ENCODE results near the gene ZNF521.
"Not testable (repeated sequence)": the region's sequence is repeated elsewhere in the genome, so short reads cannot be mapped to it uniquely, and the experiment has no call there.

ZNF521 gene

DNA sequence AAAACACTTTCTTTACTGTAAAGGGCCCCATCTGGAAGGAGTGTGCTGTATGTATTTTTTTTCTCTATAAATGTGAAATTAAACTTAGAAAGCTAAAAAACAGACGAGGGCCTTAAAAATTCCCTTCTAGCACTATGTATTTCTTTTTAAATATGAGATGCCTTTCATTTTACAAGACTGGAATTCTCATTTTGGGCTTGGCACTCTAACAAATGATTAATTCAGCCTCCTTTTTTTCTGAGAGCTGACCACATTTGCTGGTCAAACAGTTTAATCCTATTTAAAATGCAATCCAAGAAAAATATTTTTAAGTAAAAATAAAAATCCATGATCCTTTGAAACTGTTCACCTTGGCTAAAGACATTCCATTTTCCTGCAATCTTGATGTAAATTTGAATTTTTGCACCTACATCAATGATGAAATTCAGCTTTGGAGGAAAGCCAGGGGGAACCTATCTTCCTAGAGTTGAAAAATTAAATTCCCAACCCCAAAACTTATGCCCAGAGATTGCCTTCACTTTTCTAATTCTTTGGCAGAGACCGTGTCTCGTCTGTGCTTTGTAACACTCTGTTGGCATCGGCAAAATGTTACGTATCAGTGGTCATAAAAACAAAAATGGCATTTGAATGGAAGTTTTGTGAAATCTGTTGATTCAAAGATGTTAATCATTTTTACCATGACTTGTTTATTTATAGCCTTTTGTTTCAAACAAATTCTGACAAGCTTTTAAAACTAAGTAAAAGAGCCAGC is 284.5 kb downstream of the ZNF521 start:
- DNase-seq = no peak

DNA sequence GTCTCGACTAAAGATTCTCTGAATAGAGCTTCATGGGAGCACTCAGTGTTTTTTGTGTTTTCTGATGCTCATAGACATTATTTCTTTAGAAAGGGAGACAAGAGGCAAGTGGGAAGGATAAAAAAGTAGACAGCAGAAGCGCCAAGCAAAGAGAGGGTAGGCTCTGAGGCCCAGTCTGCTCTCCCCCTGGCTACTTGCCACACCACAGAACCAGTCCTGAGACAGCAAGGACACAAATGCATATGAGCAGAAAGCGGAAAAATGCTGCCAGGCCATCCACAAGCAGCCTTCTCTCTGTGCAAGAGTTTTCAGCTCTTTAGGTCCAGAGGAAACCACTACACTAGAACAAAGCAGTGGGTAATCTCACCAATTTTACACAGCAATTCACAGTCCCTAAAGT is 285.4 kb downstream of the ZNF521 start:
- DNase-seq = no peak

DNA sequence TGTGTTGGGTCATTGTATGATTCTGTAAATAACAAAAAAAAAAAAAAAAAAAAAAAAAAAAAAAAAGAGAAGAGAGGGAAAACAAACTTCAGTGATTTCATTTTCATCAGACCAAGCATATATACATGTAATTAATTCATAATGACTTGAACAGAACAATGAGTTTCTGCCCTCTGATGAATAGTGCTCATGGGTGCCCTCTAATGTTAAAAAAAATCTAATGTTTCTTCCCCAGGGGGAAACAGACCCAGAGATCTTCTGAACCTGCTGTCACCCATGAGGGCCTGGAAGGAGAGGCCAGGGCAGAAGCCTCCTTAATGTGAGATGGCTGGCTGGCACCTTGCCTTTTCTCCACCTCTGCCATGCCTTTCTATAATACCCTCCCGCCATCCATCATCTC is 289.2 kb downstream of the ZNF521 start:
- no peak for DNase-seq

DNA sequence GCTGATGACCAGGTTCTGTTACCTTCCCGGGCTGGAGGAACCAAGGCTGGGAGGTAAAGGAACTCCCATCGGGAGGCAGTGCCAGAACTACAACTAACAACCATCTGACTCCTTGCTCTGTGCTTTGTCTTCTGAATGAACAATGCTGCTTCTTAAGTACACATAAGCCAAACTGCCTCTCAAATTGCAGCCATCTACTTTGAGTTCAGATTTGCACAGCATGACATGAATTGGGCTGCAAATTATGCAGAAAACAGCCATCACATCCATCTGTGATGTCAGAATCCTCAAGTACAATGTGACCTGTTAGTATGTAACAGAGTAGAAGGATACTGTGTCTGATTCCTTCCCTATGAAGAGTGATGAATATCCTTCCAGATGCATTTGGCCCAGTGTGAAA is 290.6 kb downstream of the ZNF521 start:
- no peak for DNase-seq

DNA sequence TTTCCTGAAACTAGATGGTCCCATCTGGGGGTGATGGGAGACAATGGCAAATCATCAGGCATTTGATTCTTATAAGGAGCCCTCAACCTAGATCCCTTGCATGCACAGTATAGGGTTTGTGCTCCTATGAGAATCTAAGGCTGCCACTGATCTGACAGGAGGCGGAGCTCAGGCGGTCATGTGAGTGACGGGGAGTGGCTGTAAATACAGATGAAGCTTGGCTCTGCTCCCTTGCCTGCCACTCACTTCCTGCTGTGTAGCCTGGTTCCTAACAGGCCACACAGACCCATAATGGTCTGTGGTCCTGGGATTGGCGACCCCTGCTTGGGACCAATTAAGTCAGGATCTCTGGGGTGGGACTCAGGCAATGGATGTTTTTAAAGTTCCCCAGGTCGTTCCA is 293.4 kb downstream of the ZNF521 start:
- no peak for DNase-seq

DNA sequence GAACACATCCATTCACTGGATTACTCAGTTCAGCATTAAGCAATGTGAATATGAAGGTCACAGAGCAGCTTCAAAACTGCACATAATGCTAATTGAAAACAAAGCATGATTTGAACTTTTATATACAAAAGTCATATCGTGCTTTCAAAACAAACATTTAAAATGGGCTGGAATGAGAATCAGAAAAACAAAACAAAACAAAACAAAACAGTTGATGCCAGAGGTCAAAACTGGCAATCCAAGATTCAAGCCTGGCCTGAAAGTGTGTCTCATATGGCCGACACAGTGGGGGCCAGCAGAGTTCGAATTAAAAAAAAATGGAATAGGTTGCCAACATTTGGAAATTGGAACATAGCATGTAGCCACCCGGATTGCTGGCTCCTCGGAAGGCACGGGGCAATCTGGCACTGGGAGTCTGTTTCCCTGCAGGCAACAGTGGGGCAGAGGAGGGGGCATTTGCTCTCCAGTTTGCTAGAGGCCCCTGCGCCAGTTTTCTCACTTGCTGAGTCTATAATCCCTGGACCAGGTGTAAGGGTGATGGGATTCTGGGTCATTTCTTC is 294.4 kb downstream of the ZNF521 start:
- DNase-seq = no peak

DNA sequence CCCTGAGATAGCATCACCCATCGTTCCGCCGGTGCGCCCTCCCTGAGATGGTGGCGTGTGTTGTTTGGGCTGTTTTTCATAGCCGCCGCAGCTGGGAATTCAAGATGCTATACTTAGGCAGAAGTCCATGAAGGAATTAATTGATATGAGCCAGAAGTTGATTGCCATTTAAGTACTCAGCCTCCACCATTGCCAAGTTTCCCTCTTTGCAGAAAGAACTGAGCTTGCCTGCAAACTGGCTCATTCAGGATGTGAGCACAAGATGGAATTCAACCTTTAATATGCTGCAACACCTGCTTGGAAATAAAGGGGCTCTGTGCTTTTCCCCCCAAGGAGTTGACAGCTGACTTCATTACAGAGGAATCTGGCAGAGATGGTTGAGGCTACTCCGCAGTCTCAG is 295.5 kb downstream of the ZNF521 start:
- DNase-seq = no peak

DNA sequence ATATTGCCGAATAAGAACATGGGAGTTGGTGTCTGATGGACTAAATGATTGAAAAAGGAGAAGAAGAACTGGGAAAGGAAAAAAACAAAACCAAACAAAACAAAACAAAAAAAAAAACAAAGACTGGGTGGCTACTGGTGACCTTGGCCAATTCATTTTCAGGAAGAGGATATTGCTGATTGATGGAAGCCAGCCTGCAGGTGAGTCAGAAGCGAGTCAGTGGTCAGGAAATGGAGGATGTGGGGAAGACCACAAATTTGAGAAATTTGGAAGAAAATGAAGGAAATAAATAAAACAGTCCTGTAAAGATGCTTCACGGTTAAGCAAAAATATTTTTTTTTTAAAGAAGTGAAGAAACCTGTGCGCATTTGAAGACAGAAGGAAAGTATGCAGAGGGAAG is 296.9 kb downstream of the ZNF521 start:
- DNase-seq = no peak

DNA sequence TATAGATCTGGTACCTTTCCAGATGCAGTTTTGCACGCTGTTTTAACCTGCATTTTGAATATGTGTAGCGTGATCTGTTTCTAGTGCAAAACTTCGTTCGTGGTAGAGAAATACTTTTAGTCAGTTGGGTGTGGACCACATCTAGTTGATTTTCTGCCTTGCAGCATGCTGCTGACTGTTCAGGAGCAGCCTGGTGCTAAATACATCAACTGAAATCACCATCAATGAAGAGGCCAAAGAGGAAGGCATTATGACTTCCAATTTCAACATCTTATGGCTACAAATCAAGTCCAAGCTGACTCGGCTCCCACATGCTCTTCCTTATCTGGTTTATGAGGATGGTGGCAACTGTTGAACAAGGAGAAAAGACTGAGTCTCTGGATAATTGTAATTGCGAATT is 298.5 kb downstream of the ZNF521 start:
- no peak for DNase-seq

DNA sequence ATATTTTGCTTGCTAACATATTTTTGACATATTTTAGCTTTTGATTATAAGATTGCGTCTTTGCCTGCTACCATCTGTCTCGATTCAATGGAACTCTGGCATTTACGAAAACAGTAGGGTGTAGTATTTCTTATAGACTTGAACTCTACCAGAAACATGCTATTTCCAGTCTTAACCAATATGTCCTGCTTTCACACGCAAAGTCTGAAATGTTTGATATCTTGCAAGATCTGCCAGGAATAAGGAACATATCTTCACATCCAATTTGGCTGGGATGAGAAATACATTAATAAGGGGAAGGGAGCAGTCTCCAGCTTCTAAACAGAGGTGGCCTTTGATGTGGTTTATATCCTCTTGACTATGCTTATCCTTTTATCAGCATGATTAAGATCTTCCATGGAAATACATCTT is 299.4 kb downstream of the ZNF521 start:
- DNase-seq = no peak

DNA sequence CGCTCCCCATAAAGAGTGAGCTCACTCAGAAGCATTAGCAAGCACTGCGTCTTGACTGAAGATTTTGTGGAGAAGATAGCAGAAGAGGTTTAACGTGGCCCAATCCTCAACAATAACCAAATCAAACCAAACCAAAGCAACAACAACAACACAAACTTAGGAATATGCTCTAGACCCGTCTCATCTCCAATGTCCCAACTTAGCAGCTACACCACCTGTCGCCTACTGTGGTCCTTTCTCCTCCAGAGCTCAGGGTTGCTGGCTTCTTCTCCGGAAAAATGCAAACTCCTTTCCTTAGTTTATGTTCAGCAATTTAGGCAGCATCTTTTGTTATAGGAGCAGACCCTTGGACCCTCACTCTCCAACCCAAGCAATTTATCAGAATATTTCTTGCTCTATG is 301.4 kb downstream of the ZNF521 start:
- DNase-seq = no peak

DNA sequence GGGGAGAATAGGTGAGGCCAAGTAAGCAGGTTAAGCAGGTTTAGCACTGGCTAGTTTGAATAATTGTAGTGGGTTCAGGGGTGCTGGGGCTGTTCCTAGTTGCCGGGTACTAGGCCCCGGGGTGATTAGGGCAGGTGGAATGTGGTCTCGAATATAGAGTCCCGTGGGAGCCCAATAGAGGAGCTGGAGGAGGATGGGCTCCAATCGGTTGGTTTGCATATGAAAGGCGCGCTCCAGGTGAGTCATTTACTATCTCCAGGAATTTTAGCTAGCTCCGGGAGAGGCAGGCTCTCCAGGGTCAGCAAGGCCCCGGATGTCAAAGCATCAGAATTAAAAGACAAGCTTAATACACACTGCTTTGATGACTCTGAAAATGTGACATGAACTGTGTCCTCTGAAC is 304.0 kb downstream of the ZNF521 start:
- no peak for DNase-seq

DNA sequence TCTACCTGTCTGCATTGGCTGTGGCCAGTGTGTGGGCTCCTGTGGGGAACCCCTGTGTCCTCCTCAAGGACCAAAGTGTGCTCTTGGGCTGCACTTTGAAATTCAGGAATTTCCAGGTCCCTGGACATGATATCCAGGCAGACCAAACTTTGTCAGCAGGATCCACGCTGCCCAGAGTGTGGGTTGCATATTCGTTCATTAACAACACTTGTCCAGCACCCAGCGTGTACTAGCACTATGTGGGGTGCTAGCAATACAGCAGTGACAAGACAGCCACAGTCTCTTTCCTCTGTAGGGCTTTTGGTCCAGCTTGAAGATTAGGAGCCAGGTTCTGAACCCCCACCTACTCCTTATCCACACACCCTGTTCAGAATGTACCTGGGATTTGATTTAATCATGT is 304.5 kb downstream of the ZNF521 start:
- DNase-seq = no peak

DNA sequence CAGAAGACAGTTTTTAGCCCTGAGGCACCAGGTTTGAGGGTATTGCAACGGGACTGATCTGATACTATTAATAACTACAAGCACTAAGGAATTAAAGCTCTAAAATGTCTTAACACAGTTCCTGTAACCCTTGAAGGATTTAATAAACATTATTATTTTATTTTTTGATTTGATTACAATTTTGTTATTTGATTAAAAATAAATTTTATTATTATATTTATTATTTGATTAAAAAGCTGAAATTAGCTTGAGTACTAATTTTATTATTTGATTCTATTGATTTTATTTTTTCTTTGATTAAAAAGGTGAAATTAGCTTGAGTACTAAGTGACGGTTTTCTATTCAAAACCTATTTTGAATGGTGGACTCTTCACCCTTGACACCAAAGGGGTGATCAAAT is 307.3 kb downstream of the ZNF521 start:
- DNase-seq = no peak

DNA sequence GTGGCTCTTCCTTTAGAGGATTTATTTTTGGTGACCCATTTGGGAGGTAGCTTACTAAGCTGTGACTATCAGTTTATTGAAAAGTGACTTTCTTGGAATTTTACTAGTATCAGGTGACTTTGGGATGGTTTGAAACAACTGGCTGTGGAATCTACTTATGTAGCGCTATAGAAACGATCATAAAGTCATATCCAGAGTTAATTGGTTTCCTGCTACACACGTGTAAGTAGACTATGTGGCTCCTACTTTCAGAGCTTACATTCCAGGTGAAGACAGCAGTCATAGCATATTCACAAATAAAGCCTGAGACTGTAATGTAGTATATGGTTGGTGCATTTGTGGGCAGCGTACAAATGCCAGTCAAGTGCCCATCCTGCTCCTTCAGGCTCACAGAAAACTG is 308.9 kb downstream of the ZNF521 start:
- DNase-seq = no peak

DNA sequence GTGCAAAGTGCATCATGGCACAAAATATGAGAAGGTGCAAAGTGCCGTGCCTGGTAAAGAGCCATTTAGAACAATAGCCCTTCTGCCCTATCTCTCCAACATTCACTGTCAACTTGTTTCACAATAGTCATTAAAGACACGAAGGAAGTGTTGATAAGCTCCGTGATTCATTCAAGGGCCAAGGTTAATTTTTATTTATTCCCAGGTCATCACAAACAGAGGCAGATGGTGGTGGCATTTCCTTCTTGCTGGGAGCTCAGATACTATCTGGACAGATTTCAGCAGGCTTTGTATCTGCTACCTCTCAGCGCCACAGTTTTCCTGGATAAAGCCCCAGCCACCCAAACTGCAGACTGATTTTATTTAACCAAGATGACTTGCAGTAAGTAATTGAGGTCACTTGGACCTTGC is 309.3 kb downstream of the ZNF521 start:
- DNase-seq = no peak

DNA sequence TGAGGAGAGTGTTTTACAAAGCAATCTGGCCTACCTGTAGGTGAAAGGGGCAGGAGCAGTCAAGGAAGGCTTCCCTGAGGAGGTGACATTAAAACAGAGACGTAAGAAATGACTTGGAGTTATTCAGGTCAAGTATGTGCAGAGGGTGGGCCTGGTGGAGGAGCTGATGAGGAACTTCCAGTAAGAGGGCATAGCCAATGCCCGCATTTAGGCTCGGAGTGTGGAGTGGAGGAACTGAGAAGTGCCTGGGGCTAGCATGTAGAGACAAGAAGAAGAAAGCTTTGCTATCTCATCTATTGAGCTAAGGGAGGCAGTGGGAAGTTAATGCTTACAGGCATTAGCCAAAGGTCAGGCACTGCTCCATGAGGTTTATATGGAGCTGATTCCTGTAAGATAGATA is 312.2 kb downstream of the ZNF521 start:
- DNase-seq = no peak

DNA sequence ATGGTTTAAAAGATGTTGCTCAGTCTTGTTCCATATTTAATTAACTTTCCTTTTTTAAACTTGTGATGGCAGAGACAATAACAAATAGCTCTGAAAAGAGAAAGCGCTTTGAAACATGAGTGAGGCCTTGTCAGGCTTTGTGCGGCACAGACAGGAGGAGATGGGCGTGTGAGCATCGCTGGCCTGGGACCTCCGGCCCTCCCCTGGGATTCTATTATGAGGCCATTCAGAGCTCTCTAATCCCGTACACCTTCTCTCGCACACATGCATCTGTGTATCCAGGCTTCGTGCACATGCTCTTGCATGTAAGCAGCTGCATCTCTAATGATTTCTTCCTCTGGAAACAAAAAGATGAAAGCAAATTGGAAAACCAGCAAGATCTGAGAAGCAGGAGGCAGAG is 313.7 kb downstream of the ZNF521 start:
- peak; percentile 65 for DNase-seq

DNA sequence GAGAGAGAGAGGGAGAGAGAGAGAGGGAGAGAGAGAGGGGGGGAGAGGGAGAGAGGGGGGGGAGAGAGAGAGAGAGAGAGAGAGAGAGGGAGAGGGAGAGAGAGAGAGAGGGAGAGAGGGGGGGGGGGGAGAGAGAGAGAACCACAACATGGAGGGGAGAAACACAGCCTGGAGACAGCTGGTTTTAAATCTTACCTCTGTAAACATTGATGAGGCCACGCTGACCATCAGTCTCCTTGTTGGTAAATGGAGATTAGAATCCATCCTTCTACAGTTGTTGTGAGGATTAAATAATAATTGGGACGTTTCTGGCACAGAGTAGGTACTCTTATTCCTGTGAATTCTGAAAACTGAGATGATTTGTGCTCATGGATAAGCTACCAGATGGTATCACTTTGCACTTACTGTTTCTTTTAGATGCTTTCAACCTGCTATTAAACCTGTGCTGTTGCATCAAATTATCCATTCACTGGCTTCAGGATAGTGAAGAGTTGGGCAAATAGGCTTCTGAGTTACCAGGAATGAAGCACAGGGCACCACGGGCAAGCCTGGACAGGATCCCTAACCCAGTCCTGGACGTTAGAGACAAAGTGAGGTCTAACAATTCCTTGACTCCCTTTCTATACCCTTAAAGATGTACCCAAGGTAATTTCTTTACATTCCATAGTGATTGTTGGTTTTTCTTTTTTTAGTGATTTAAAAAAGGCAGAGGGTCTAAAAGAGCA is 318.1 kb downstream of the ZNF521 start:
- DNase-seq = no peak

DNA sequence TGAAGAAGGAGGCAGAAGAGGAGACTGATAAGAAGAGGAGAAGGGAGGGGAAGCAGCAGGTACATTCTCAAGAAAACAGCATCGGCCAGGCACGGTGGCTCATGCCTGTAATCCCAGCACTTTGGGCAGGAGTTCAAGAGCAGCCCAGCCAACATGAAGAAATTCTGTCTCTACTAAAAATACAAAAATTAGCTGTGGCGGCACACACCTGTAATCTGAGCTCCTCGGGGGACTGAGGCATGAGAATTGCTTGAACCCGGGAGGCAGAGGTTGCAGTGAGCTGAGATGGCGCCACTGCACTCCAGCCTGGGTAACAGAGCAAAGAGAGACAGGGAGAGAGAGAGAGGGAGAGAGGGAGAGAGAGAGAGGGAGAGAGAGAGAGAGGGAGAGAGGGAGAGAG is 318.8 kb downstream of the ZNF521 start:
- DNase-seq = not testable (repeated sequence)

DNA sequence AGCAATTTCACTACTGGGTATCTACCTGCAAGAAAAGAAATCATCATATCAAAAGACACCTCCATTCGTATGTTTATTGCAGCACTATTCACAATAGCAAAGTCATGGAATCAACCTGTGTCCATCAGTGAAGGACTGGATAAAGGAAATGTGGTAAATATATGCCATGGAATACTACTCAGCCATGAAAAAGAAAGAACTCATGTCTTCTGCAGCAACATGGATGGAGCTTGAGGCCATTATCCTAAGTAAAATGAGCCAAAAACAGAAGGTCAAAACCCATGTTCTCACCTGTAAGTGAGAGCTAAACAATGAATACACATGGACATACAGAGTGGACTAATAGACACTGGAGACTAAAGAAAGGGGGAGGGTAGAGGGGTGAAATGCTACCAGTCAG is 322.2 kb downstream of the ZNF521 start:
- DNase-seq = no peak

DNA sequence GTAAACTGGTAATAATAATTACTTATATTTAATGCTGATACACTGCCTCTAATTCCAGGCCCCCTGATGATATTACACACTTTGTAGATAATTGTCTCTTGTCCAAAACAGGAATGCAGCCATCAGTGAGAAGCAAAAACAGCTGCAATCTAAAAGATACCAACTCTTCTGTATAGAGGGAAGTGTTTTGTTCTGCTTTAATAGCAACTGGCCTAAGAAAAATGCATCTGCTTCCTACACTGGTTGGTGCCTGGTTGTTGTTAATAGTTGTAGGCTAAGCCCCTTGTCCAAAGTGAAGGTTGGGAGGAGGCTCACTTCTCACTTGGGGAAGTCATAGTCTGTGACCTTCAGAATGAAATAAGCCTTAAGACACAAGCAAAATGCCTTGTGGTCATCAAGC is 332.0 kb downstream of the ZNF521 start:
- DNase-seq = no peak

DNA sequence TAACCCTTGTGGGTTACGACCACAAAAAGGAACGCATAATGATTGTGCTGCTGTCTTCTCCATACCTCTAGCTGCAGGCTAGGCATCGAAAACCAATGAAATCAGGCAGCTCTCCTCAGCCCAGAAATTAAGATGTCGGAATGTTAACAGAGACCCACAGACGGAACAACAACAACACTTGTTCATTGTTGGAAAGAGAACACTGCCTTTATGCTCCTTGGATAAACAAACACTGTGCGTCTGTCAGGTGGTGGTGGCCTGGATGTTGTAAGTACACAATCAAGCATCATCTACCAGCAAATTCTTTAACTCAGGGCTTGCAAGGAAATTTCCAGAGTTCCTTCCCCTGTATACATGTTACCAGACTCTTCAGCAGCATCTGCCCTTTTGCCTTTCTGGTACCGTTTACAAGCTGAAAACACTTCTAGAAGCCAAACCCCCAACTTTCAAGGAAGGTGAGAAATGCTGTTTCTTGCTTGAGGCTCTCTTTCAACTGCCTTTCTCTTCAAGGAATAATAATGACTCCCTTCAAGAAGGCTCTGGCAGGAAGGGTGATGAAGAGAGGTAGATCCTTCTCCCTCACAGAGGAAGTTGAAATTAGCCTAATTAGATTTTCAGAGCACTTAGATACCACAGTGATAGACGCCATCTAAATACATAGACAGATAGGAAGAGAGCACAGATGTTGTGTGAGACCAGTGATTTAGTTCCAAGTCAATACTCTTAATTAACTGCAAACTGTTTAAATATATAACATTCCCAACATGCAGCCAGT is 332.7 kb downstream of the ZNF521 start:
- DNase-seq = no peak

DNA sequence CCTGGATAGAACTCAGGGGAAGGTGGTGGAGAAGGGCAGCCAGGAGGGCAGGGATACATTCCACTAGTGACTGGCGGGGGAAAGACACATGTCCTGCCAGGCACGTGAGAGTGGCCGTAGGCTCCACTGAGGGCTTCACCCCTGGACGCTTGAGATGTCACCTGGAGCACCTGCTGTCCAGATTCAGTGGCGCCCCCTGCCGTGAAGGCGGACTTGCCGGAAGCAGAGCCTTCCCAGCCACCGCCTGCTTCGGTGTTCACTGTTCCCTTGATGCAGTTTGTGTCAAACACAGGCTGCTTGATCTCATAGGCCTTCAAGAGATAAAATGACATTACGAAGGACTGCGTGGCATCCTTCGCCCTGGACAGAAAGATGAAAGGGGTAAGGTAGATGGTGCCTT is 335.3 kb downstream of the ZNF521 start:
- DNase-seq = no peak
